ENCODE results near the gene FOXO3. TPM values are rescaled to one million over a fixed set of nuclear protein-coding genes. Genes with fewer than 3 reads are reported as not detected.

Gene FOXO3
- total RNA-seq, 1 donor from 2014 or later: 43.3 TPM

DNA sequence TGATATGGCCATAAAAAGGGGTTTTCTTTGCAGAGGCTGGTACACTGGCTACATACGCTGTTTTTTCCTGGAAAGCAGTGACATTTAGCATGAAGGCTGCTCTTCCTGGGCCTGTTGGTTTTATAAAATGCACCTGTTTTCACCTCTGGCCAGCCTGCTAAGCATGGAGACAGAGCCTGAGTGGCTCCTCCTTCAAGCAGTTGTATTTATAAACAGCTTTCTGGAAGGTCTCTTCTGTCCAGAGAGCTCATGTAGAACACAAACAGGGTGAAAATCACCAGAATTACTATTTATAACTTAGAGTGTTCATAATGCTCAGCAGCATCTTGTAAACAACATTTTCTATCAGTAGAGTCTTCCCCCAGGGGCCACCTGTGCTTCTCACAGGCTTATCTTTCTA lies 109.0 kb downstream of the FOXO3 start:
- Mint-ChIP-seq H3K27ac (no peak overlapping the region), H3K4me1 (ENCODE audit: unreplicated experiment) (peaks cover 35% of the 10 kb centered on the region), H3K9me3 (no peaks in the 10 kb centered on the region), H3K27me3 (peaks cover 4% of the 10 kb centered on the region), H3K36me3 (peaks cover 37% of the 10 kb centered on the region), H3K4me3 (no peak overlapping the region)
- DNase-seq (ENCODE audit: extremely low spot score, unreplicated experiment): no peak
- TF ChIP-seq, protein P1, sequence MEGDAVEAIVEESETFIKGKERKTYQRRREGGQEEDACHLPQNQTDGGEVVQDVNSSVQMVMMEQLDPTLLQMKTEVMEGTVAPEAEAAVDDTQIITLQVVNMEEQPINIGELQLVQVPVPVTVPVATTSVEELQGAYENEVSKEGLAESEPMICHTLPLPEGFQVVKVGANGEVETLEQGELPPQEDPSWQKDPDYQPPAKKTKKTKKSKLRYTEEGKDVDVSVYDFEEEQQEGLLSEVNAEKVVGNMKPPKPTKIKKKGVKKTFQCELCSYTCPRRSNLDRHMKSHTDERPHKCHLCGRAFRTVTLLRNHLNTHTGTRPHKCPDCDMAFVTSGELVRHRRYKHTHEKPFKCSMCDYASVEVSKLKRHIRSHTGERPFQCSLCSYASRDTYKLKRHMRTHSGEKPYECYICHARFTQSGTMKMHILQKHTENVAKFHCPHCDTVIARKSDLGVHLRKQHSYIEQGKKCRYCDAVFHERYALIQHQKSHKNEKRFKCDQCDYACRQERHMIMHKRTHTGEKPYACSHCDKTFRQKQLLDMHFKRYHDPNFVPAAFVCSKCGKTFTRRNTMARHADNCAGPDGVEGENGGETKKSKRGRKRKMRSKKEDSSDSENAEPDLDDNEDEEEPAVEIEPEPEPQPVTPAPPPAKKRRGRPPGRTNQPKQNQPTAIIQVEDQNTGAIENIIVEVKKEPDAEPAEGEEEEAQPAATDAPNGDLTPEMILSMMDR (conservative IDR thresholded peaks at IDR 0.05): no peak

DNA sequence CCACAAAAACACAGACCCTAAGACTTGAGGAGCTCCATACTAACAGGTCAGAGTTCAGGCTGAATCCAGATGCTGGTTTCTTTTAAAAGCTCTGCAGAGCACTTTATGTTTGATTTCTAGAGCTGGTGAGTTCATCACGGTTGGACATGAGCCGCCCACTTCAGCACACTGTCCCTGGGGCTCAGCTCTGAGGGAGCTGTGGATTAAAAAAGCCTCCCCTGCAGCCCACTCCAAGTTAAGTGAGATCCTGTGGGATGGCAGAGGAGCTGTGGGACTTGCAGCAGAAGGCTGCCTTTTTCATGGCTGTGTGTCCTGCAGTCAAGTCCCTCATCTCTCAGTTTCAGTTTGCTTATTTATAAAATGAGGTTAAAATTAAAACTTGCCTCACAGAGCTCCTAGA lies 110.5 kb downstream of the FOXO3 start:
- DNase-seq (ENCODE audit: extremely low spot score, unreplicated experiment): no peak
- no peak overlapping the region for H3K4me3 Mint-ChIP-seq
- no peaks in the 10 kb centered on the region for H3K9me3 Mint-ChIP-seq
- no peak overlapping the region for H3K27ac Mint-ChIP-seq
- TF ChIP-seq, protein P1 (conservative IDR thresholded peaks at IDR 0.05): no peak
- peaks cover 29% of the 10 kb centered on the region for H3K36me3 Mint-ChIP-seq
- peaks cover 46% of the 10 kb centered on the region for H3K4me1 Mint-ChIP-seq (ENCODE audit: unreplicated experiment)
- H3K27me3 Mint-ChIP-seq: peaks cover 4% of the 10 kb centered on the region

DNA sequence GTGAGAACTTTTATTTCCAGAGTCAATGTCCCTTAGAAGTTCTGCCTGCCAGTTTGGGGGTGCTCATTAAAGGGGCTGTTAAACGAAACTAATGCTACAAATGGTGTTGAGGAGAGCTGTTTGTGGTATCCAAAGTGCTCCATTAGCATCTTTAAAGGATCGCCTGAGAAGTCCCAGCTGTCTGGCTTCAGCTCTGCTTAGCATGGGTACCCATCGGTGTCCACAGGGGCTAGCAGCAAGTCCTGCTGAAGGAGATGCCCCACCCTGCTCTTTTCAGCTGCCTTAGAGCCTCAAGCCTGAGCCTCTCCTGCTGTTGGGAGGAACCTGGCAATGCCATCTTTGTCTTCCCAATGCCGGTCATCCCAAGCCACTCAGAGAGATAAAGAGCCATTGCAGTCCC lies 111.1 kb downstream of the FOXO3 start:
- Mint-ChIP-seq H3K27ac (no peak overlapping the region), H3K36me3 (peaks cover 26% of the 10 kb centered on the region)

DNA sequence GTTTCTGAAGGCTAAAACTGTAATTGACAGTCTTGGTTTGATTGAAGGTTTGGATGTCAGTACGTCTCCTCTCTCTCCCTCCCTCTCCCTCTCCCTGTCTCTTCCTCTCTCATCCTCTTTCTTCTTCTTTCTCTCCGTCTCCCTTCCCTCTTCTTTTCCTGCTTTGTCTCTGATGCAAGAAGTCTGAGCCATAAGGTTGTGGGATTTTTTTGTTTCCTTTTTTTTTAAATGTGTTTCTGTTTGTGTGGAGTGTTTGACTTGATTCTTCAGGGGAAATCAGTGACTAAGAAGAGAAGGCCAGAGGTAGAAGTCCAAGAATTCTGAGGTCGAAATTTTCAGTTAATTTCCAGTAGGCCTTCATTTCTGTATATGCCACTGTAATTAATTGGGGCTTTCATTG lies 111.9 kb downstream of the FOXO3 start:
- no peak overlapping the region for H3K4me3 Mint-ChIP-seq
- DNase-seq (ENCODE audit: extremely low spot score, unreplicated experiment): no peak
- TF ChIP-seq, protein P1 (conservative IDR thresholded peaks at IDR 0.05): no peak
- H3K4me1 Mint-ChIP-seq (ENCODE audit: unreplicated experiment): peaks cover 46% of the 10 kb centered on the region
- peaks cover 4% of the 10 kb centered on the region for H3K27me3 Mint-ChIP-seq
- H3K36me3 Mint-ChIP-seq: peaks cover 18% of the 10 kb centered on the region
- no peaks in the 10 kb centered on the region for H3K9me3 Mint-ChIP-seq
- no peak overlapping the region for H3K27ac Mint-ChIP-seq

More for the DNA sequence above, 111.1 kb downstream of the FOXO3 start:
- no peak for DNase-seq (ENCODE audit: extremely low spot score, unreplicated experiment)
- no peak overlapping the region for H3K4me3 Mint-ChIP-seq
- H3K27me3 Mint-ChIP-seq: peaks cover 4% of the 10 kb centered on the region
- H3K4me1 Mint-ChIP-seq (ENCODE audit: unreplicated experiment): peaks cover 47% of the 10 kb centered on the region
- TF ChIP-seq, protein P1 (conservative IDR thresholded peaks at IDR 0.05): no peak
- no peaks in the 10 kb centered on the region for H3K9me3 Mint-ChIP-seq

DNA sequence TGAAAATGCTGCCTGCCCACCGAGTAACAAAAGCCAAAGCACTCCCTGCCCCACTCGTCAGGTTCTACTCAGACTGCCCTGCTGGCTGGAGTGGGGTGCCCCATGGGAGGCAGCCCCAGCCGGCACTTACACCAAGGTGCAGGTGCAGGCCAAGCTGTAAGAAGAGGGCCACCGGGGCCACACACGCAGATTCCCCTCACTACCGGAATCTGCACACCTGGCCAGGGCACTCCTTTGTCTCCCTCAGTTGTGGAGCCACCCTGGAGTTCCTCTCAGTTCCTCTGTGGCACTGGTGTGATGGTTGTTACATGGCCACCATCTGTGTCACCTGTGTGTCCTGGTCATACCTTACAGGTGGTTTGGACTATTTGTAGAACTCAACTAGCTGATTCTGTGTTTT lies 112.4 kb downstream of the FOXO3 start:
- no peak overlapping the region for H3K4me3 Mint-ChIP-seq
- peaks cover 46% of the 10 kb centered on the region for H3K4me1 Mint-ChIP-seq (ENCODE audit: unreplicated experiment)
- H3K27me3 Mint-ChIP-seq: peaks cover 4% of the 10 kb centered on the region
- H3K9me3 Mint-ChIP-seq: no peaks in the 10 kb centered on the region
- no peak for DNase-seq (ENCODE audit: extremely low spot score, unreplicated experiment)
- H3K36me3 Mint-ChIP-seq: peaks cover 16% of the 10 kb centered on the region
- TF ChIP-seq, protein P1 (conservative IDR thresholded peaks at IDR 0.05): no peak
- H3K27ac Mint-ChIP-seq: no peak overlapping the region

- Mint-ChIP-seq H3K9me3 (no peaks in the 10 kb centered on the region), H3K36me3 (peaks cover 11% of the 10 kb centered on the region), H3K4me1 (ENCODE audit: unreplicated experiment) (peaks cover 46% of the 10 kb centered on the region), H3K27me3 (peaks cover 4% of the 10 kb centered on the region), H3K27ac (no peak overlapping the region), H3K4me3 (no peak overlapping the region)
- DNase-seq (ENCODE audit: extremely low spot score, unreplicated experiment): no peak
- TF ChIP-seq, protein P1 (conservative IDR thresholded peaks at IDR 0.05): no peak
These were observed 112.9 kb downstream of the FOXO3 start for GRCh38 chr6:108673602-108674001.

Data from type B pancreatic cell (in vitro differentiated cells).